NCI-H774 (cell line): ENCODE data around the gene BICRAL.
"Not testable (repeated sequence)": the region's sequence is repeated elsewhere in the genome, so short reads cannot be mapped to it uniquely, and the experiment has no call there.

Experiments used
- DNase-seq: peaks from one replicate; lab custom pipeline; 2025; lab: John Stamatoyannopoulos, UW

BICRAL gene

GRCh38 chr6:42834056-42834455 is 52.2 kb downstream of the BICRAL start:
- no peak for DNase-seq

- DNase-seq = no peak
Observed at GRCh38 chr6:42841844-42842584, 60.2 kb downstream of the BICRAL start.

- DNase-seq = no peak
Observed at GRCh38 chr6:42845327-42845694, 63.5 kb downstream of the BICRAL start.

GRCh38 chr6:42846505-42846904 is 64.7 kb downstream of the BICRAL start:
- DNase-seq = no peak

GRCh38 chr6:42848700-42849099 is 66.8 kb downstream of the BICRAL start:
- no peak for DNase-seq

GRCh38 chr6:42851599-42851998 is 69.7 kb downstream of the BICRAL start:
- no peak for DNase-seq

GRCh38 chr6:42860036-42860435 is 78.2 kb downstream of the BICRAL start:
- no peak for DNase-seq

GRCh38 chr6:42860481-42860880 is 78.6 kb downstream of the BICRAL start:
- no peak for DNase-seq

GRCh38 chr6:42864602-42865001 is 82.8 kb downstream of the BICRAL start:
- DNase-seq = no peak

- no peak for DNase-seq
Observed at GRCh38 chr6:42870145-42870936, 88.5 kb downstream of the BICRAL start.

GRCh38 chr6:42871711-42872110 is 89.9 kb downstream of the BICRAL start:
- DNase-seq = no peak

GRCh38 chr6:42873313-42873712 is 91.5 kb downstream of the BICRAL start:
- no peak for DNase-seq

GRCh38 chr6:42877695-42878094 is 95.8 kb downstream of the BICRAL start:
- no peak for DNase-seq

GRCh38 chr6:42879372-42880239 is 97.8 kb downstream of the BICRAL start, which contains the start of gene RPL7L1:
Gene RPL7L1 (plus strand): TSS chr6:42879616. CDS start chr6:42879911, 295 bp downstream.
- DNase-seq = peak; percentile 81

- DNase-seq = not testable (repeated sequence)
Observed at GRCh38 chr6:42880240-42880817, 98.5 kb downstream of the BICRAL start.

- DNase-seq = not testable (repeated sequence)
Observed at GRCh38 chr6:42880871-42881270, 99.0 kb downstream of the BICRAL start.

- no peak for DNase-seq
Observed at GRCh38 chr6:42885702-42886101, 103.8 kb downstream of the BICRAL start.

- not testable (repeated sequence) for DNase-seq
Observed at GRCh38 chr6:42888201-42888600, 106.3 kb downstream of the BICRAL start.

- DNase-seq = no peak
Observed at GRCh38 chr6:42889815-42890214, 108.0 kb downstream of the BICRAL start.

- DNase-seq = peak; percentile 92
Observed at GRCh38 chr6:42890311-42891198, 108.7 kb downstream of the BICRAL start.

GRCh38 chr6:42891199-42891722 is 109.4 kb downstream of the BICRAL start:
- no peak for DNase-seq
